Omental fat pad (tissue), 4 donors: ENCODE measurements around the gene AKAP6. TPM values are rescaled to one million over a fixed set of nuclear protein-coding genes. Genes with fewer than 3 reads are reported as not detected.
A peak's percentile ranks its signal among the peaks of the same experiment; 100 is the strongest.

ENCODE experiments used
- ATAC-seq: fragments of 150-250 bp; one replicate; pipeline ENCODE4 v1.9.1; 2016; ENCODE audit warnings: mild to moderate bottlenecking, moderate library complexity; ENCODE audit not compliant: low FRiP score
- DNase-seq: peaks from one replicate; pipeline ENCODE4 v3.0.0-alpha.2; 2019; ENCODE audit warnings: low spot score
- total RNA-seq, 4 donors: library from RNA; depleted of rRNA; stranded (reverse); fragments of >200 nt; gene quantifications; one replicate each; pipeline ENCODE4 v1.1.0, GENCODE V29; 2016
- TF ChIP-seq, protein P1 (sequence below), 3 donors: fragments of 450-650 bp; IDR thresholded peaks; one replicate each; pipeline ENCODE4 v1.5.1; 2016 to 2017; ENCODE audit warnings: antibody characterized with exemption in 3 of 3, mild to moderate bottlenecking in 3 of 3, moderate library complexity in 2 of 3

Gene AKAP6
- total RNA-seq, 4 donors from 2014 or later = 3.3 to 8.7 (median 5.2) TPM

DNA sequence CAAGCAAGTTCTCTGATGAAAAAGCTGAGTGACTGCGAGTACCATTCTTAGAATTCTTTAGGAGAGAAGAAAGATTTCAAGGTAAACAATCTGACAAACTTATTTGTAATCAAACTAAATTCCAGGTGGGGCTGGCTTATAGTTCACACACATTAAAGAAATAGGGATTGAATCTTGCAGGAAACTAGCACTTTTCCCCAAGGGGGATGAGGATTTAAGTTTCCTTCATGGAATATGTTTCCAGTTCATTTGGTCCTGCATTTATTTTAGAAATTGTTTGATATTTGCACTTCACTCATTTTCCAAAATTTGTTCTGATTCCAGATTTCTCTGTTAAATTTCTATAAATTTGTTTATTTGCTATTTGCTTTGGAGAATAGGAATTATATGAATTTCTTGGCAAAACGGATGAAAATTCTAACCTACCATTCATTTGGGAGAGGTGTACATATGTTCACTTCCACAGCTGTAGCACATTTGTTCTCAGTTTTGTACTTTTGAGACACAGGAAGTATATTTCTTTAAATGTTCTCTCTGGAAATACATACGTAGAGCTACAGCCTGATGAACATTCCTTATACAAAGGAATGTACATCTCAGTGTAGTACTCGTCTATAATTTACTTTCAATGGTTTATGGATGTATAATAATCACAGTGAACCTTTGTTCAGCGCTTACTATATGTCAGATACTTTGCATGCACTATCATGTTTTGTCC lies 145.5 kb downstream of the AKAP6 start:
- ATAC-seq = no peak
- TF ChIP-seq, protein P1, sequence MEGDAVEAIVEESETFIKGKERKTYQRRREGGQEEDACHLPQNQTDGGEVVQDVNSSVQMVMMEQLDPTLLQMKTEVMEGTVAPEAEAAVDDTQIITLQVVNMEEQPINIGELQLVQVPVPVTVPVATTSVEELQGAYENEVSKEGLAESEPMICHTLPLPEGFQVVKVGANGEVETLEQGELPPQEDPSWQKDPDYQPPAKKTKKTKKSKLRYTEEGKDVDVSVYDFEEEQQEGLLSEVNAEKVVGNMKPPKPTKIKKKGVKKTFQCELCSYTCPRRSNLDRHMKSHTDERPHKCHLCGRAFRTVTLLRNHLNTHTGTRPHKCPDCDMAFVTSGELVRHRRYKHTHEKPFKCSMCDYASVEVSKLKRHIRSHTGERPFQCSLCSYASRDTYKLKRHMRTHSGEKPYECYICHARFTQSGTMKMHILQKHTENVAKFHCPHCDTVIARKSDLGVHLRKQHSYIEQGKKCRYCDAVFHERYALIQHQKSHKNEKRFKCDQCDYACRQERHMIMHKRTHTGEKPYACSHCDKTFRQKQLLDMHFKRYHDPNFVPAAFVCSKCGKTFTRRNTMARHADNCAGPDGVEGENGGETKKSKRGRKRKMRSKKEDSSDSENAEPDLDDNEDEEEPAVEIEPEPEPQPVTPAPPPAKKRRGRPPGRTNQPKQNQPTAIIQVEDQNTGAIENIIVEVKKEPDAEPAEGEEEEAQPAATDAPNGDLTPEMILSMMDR (IDR thresholded peaks at IDR 0.05) = no peak
- DNase-seq = no peak

- DNase-seq (no peak), ATAC-seq (peak; percentile 67)
- TF ChIP-seq, protein P1 (IDR thresholded peaks at IDR 0.05) = no peak
Observed at GRCh38 chr14:32476532-32476931, 147.4 kb downstream of the AKAP6 start.

DNA sequence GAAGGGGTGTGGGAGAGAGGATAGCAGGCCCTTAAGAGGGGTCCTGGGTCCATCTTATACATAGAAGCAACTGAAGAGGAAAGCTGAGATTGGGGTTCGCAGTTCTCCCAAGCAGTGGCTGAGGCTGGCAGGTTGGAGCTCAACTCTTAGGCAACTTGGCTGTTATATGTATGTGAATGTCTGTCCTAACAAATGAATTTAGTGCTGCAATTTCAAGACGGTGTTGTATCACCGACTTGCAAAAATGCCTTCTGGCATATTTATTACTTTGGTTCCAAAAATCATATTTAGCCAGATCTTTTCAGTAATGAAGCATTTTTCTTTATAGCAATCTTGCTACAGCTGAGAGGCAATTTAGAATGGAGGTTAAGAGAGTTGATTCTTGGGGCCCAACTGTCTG lies 148.3 kb downstream of the AKAP6 start:
- TF ChIP-seq, protein P1 (IDR thresholded peaks at IDR 0.05) = no peak
- no peak for ATAC-seq
- no peak for DNase-seq

DNA sequence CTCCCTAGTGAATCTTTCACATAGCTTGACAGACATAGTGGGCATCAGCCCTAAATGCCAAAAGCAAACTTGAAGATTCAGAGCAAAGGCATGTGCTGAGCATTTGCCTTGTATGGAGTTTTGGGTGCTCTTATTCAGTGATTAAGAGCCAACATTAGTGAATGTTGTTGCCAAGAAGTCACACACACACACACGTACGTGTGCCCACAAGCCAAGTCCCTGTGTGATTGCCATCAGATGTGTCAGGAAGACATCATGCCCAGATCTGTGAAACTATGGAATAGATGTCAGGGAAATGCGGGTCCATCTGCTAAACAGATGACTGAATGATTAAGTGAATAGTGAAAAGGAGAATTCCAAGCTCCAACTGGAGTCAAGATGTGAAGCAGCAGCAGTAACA lies 149.0 kb downstream of the AKAP6 start:
- DNase-seq = no peak
- TF ChIP-seq, protein P1 (IDR thresholded peaks at IDR 0.05) = no peak
- ATAC-seq = no peak

GRCh38 chr14:32480337-32480736 lies 151.2 kb downstream of the AKAP6 start:
- DNase-seq (no peak), ATAC-seq (no peak)
- TF ChIP-seq, protein P1 (IDR thresholded peaks at IDR 0.05) = no peak

DNA sequence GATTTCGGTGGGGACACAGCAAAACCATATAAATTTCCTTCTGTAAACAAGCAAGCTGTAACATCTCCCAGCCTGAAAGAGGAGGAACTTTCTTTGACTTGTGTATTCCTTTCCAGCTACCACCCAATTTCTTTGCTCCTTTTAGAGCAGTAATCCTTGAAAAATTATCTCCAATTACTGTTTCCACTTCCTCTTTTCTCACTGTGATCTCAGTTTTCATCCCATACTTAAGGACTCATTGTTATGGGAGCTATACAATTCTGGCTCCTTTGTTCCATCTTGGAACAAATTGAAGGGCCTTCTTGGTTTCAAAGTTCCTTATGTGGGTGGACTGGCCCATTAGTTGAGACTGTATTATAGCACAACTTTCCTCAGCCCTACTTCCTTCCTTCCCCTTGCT lies 152.6 kb downstream of the AKAP6 start:
- TF ChIP-seq, protein P1 (IDR thresholded peaks at IDR 0.05) = no peak
- ATAC-seq = no peak
- no peak for DNase-seq

- ATAC-seq (no peak), DNase-seq (no peak)
- TF ChIP-seq, protein P1 (IDR thresholded peaks at IDR 0.05) = no peak
Observed at GRCh38 chr14:32491416-32492016, 162.4 kb downstream of the AKAP6 start.
